ENCODE measurements around the gene SGSM1.

The SGSM1 gene

GRCh38 chr22:24841261-24841660 is 35.2 kb downstream of the SGSM1 start:
- Mint-ChIP-seq H3K27ac (no peak overlapping the region), H3K9me3 (peaks cover 9% of the 10 kb centered on the region), H3K4me1 (no peaks in the 10 kb centered on the region), H3K36me3 (ENCODE audit: low read depth) (no peaks in the 10 kb centered on the region), H3K4me3 (no peak overlapping the region), H3K27me3 (ENCODE audit: low read depth, poor library complexity) (peaks cover 4% of the 10 kb centered on the region)
- TF ChIP-seq CTCF (IDR thresholded peaks at IDR 0.05), result no peak
- no peak for DNase-seq

GRCh38 chr22:24843048-24843447 is 37.0 kb downstream of the SGSM1 start:
- DNase-seq, result peak; percentile 50
- no peaks in the 10 kb centered on the region for H3K36me3 Mint-ChIP-seq (ENCODE audit: low read depth)
- peaks cover 2% of the 10 kb centered on the region for H3K27me3 Mint-ChIP-seq (ENCODE audit: low read depth, poor library complexity)
- H3K9me3 Mint-ChIP-seq, result peaks cover 4% of the 10 kb centered on the region
- H3K4me3 Mint-ChIP-seq, result no peak overlapping the region
- TF ChIP-seq CTCF (IDR thresholded peaks at IDR 0.05), result no peak
- H3K4me1 Mint-ChIP-seq, result no peaks in the 10 kb centered on the region
- no peak overlapping the region for H3K27ac Mint-ChIP-seq

- no peak overlapping the region for H3K27ac Mint-ChIP-seq
- no peak overlapping the region for H3K4me3 Mint-ChIP-seq
Measured at GRCh38 chr22:24845041-24845898, 39.3 kb downstream of the SGSM1 start.

GRCh38 chr22:24847490-24847889 is 41.5 kb downstream of the SGSM1 start:
- Mint-ChIP-seq H3K36me3 (ENCODE audit: low read depth) (no peaks in the 10 kb centered on the region), H3K4me1 (no peaks in the 10 kb centered on the region), H3K27ac (no peak overlapping the region), H3K27me3 (ENCODE audit: low read depth, poor library complexity) (peaks cover 6% of the 10 kb centered on the region), H3K4me3 (no peak overlapping the region), H3K9me3 (no peaks in the 10 kb centered on the region)
- no peak for DNase-seq
- TF ChIP-seq CTCF (IDR thresholded peaks at IDR 0.05), result no peak

More at GRCh38 chr22:24845041-24845898, 39.3 kb downstream of the SGSM1 start:
- Mint-ChIP-seq H3K9me3 (no peaks in the 10 kb centered on the region), H3K4me1 (no peaks in the 10 kb centered on the region), H3K36me3 (ENCODE audit: low read depth) (no peaks in the 10 kb centered on the region), H3K27me3 (ENCODE audit: low read depth, poor library complexity) (peaks cover 6% of the 10 kb centered on the region)
- TF ChIP-seq CTCF (IDR thresholded peaks at IDR 0.05), result no peak
- DNase-seq, result no peak

GRCh38 chr22:24848559-24849168 is 42.7 kb downstream of the SGSM1 start:
- Mint-ChIP-seq H3K27ac (no peak overlapping the region), H3K36me3 (ENCODE audit: low read depth) (no peaks in the 10 kb centered on the region), H3K4me1 (no peaks in the 10 kb centered on the region), H3K27me3 (ENCODE audit: low read depth, poor library complexity) (peaks cover 6% of the 10 kb centered on the region), H3K9me3 (no peaks in the 10 kb centered on the region), H3K4me3 (no peak overlapping the region)
- DNase-seq, result no peak
- TF ChIP-seq CTCF (IDR thresholded peaks at IDR 0.05), result no peak
